HCT116 (cell line): ENCODE measurements around the gene NCAPD2. TPM values are rescaled to one million over a fixed set of nuclear protein-coding genes. Genes with fewer than 3 reads are reported as not detected.

Source experiments
- ATAC-seq: fragments of 200-7000 bp; cut with Tn5 transposase; 2 replicates; pipeline ENCODE4 v1.9.1; 2020; ENCODE audit warnings: mild to moderate bottlenecking, moderate library complexity
- BruUV-seq: library from RNA; stranded (reverse); fragments of 400-500 nt; replicated peaks from 2 replicates; lab custom pipeline; 2021; lab: Mats Ljungman, UMichigan
- CTCF ChIA-PET: fragments of 300-600 bp; sonication (Branson Sonifier 250); formaldehyde crosslinking; loops from one replicate; lab custom pipeline; 2021; ENCODE audit warnings: antibody characterized with exemption; lab: Charles Lee
- POLR2A ChIA-PET: fragments of 300-600, 350-600 bp; sonication (Branson Sonifier 250); formaldehyde crosslinking; loops from one replicate; lab custom pipeline; 2021; ENCODE audit warnings: antibody characterized with exemption; lab: Charles Lee
- RAD21 ChIA-PET, 2 experiments: fragments of 300-600 bp; sonication (Branson Sonifier 250); formaldehyde crosslinking; loops; one replicate each; lab custom pipeline; 2023; ENCODE audit warnings: low total read pairs in 2 of 2; ENCODE audit not compliant: uncharacterized antibody in 2 of 2, unreplicated experiment in 2 of 2, low non-redundant PET in 1 of 2; lab: Charles Lee
- DNase-seq: peaks from one replicate; pipeline ENCODE4 v3.0.0-alpha.2; 2010; ENCODE audit warnings: low read depth, low spot score
- H2AFZ ChIP-seq: fragments of 200-600 bp; shearing (Covaris generic), sonication (generic); 2 replicates; pipeline ENCODE4 v1.6.1; 2017; ENCODE audit warnings: low read depth, mixed run types, mixed read lengths, antibody characterized with exemption, low read length; ENCODE audit not compliant: poor library complexity, severe bottlenecking
- H3K27ac ChIP-seq: 2 replicates; pipeline ENCODE4 v1.5.1; 2012; ENCODE audit warnings: low read depth, low read length
- H3K27me3 ChIP-seq: fragments of 200-600 bp; sonication (generic); 2 replicates; pipeline ENCODE4 v1.6.1; 2016; ENCODE audit warnings: mixed run types, low read length, mixed read lengths; ENCODE audit not compliant: insufficient read depth
- H3K36me3 ChIP-seq, 2 experiments: fragments of 200-500 bp in 1 of 2; fragments of 200-600 bp in 1 of 2; sonication (Bioruptor generic) in 1 of 2; sonication (generic) in 1 of 2; 2 replicates each; pipeline versions ENCODE4 v1.5.1 to v1.6.1; 2014 to 2016; ENCODE audit warnings: low read length in 2 of 2, inconsistent platforms in 1 of 2, mixed read lengths in 1 of 2, mixed run types in 1 of 2; ENCODE audit not compliant: insufficient read depth in 2 of 2, control insufficient read depth in 1 of 2
- H3K4me1 ChIP-seq, 2 experiments: fragments of 200-600 bp in 1 of 2; sonication (generic) in 1 of 2; 2 replicates each; pipeline versions ENCODE4 v1.5.1 to v1.6.1; 2012 to 2017; ENCODE audit warnings: low read length in 2 of 2, inconsistent platforms in 1 of 2, mild to moderate bottlenecking in 1 of 2, mixed read lengths in 1 of 2, mixed run types in 1 of 2, moderate library complexity in 1 of 2; ENCODE audit not compliant: insufficient read depth in 2 of 2, control insufficient read depth in 1 of 2
- H3K4me2 ChIP-seq: fragments of 200-600 bp; sonication (generic); 2 replicates; pipeline ENCODE4 v1.6.1; 2017; ENCODE audit warnings: mixed run types, low read length, mixed read lengths
- H3K4me3 ChIP-seq, 2 experiments: fragments of 200-600 bp in 1 of 2; sonication (generic) in 1 of 2; replicated peaks in 1 of 2; 2 replicates each; pipeline ENCODE4 v1.5.1; 2011 to 2016; ENCODE audit warnings: low read length in 2 of 2, control low read depth in 1 of 2, low read depth in 1 of 2, mild to moderate bottlenecking in 1 of 2, mixed read lengths in 1 of 2, mixed run types in 1 of 2
- H3K79me2 ChIP-seq: fragments of 200-600 bp; sonication (generic); 2 replicates; pipeline ENCODE4 v1.6.1; 2017; ENCODE audit warnings: mild to moderate bottlenecking, mixed run types, low read length, moderate library complexity, mixed read lengths; ENCODE audit not compliant: insufficient read depth
- H3K9ac ChIP-seq: fragments of 200-600 bp; sonication (generic); 2 replicates; pipeline ENCODE4 v1.6.1; 2016; ENCODE audit warnings: low read length, mixed read lengths
- H3K9me2 ChIP-seq: fragments of 200-600 bp; sonication (generic), shearing (Covaris generic); 2 replicates; pipeline ENCODE4 v1.6.1; 2017; ENCODE audit warnings: mixed run types, mild to moderate bottlenecking, moderate library complexity; ENCODE audit not compliant: insufficient read depth
- H3K9me3 ChIP-seq, 2 experiments: fragments of 200-500 bp in 1 of 2; fragments of 200-600 bp in 1 of 2; sonication (Bioruptor generic) in 1 of 2; sonication (generic) in 1 of 2; 2 replicates each; pipeline ENCODE4 v1.6.1; 2014 to 2017; ENCODE audit warnings: low read length in 2 of 2, mixed read lengths in 2 of 2, inconsistent platforms in 1 of 2, low read depth in 1 of 2, mild to moderate bottlenecking in 1 of 2, mixed run types in 1 of 2, moderate library complexity in 1 of 2; ENCODE audit not compliant: control insufficient read depth in 1 of 2, insufficient read depth in 1 of 2
- H4K20me1 ChIP-seq: fragments of 200-600 bp; sonication (generic), shearing (Covaris generic); 2 replicates; pipeline ENCODE4 v1.6.1; 2017; ENCODE audit warnings: mixed run types, mild to moderate bottlenecking, moderate library complexity; ENCODE audit not compliant: insufficient read depth
- CBX3 ChIP-seq: IDR thresholded peaks from 2 replicates; pipeline ENCODE4 v1.6.1; 2012; ENCODE audit warnings: low read depth
- CEBPB ChIP-seq: IDR thresholded peaks from 2 replicates; pipeline ENCODE4 v1.6.1; 2012; ENCODE audit warnings: low read depth
- ELF1 ChIP-seq: IDR thresholded peaks from 2 replicates; pipeline ENCODE4 v1.6.1; 2012; ENCODE audit warnings: low read depth, borderline replicate concordance
- FOSL1 ChIP-seq: IDR thresholded peaks from 2 replicates; pipeline ENCODE4 v1.6.1; 2012; ENCODE audit warnings: low read depth
- SP1 ChIP-seq: IDR thresholded peaks from 2 replicates; pipeline ENCODE4 v1.6.1; 2012; ENCODE audit warnings: low read depth
- SRF ChIP-seq: IDR thresholded peaks from 2 replicates; pipeline ENCODE4 v1.6.1; 2012; ENCODE audit warnings: low read depth
- ZFX ChIP-seq: fragments of 450-650 bp; IDR thresholded peaks from 2 replicates; pipeline ENCODE4 v1.6.1; 2017
- intact Hi-C: fragments of 100-400 bp; cut with micrococcal nuclease; formaldehyde crosslinking; loops from 2 replicates; pipeline ENCODE4 v1.10.0; 2022
- total RNA-seq: library from RNA; stranded (reverse); gene quantifications from one replicate; pipeline ENCODE4 v1.2.1, GENCODE V29; 2021; ENCODE audit not compliant: unreplicated experiment
- TF ChIP-seq, protein P1 (sequence below): IDR thresholded peaks from 2 replicates; pipeline ENCODE4 v1.6.1; 2012
- TF ChIP-seq, protein P2 (sequence below), 3 experiments: fragments of 200-600 bp in 1 of 3; sonication (generic) in 1 of 3; IDR thresholded peaks in 2 of 3; conservative IDR thresholded peaks in 1 of 3; 2 replicates each; pipeline ENCODE4 v1.5.1; 2012 to 2017; ENCODE audit warnings: low read depth in 2 of 3, low read length in 2 of 3, antibody characterized with exemption in 1 of 3, borderline replicate concordance in 1 of 3, control low read depth in 1 of 3, mild to moderate bottlenecking in 1 of 3, mixed read lengths in 1 of 3, mixed run types in 1 of 3, moderate library complexity in 1 of 3; ENCODE audit not compliant: insufficient read depth in 1 of 3

Gene NCAPD2
- total RNA-seq, 1 experiment from 2014 or later, result 177 TPM

DNA sequence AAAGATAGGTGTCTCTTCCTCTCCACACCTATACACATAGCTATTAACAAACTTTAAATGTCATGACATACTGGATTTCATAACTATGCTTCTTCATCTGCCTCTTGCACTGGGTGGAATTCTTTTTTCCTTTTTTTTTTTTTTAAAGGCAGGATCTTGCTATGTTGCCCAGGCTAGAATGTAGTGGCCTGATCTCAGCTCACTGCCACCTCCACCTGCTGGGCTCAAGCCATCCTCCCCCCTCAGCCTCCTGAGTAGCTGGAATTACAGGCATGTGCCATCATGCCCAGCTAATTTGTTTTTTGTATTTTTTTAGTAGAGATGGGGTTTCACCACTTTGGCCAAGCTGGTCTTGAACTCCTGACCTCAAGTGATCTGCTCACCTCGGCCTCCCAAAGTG is 5.7 kb upstream of the NCAPD2 start:
- ChIA-PET POLR2A (interaction anchor here (0.7 to 1.7 kb wide), 3 partner anchors 18 to 120 kb away, joined by 3 to 7 read pairs (median 6); partner anchors contain the start of genes GAPDH and VAMP1), CTCF (no interaction called here), RAD21 (no interaction called here)
- no TSS peak for BruUV-seq
- intact Hi-C loops, result no loop called here
- Histone ChIP-seq H3K9me2 (no peaks in the 10 kb centered on the region), H3K27ac (no peak overlapping the region), H2AFZ (no peak overlapping the region), H3K4me2 (no peak overlapping the region), H3K79me2 (peaks cover 17% of the 10 kb centered on the region), H3K4me1 (peaks cover 6% of the 10 kb centered on the region in 2 experiments; a peak in 3 of 4 replicates), H3K4me3 (no peak overlapping the region), H3K27me3 (no peaks in the 10 kb centered on the region), H3K9ac (no peak overlapping the region), H4K20me1 (no peaks in the 10 kb centered on the region), H3K36me3 (peaks cover 3 to 8% of the 10 kb centered on the region in 2 experiments; a peak in 2 of 4 replicates), H3K9me3 (no peaks in the 10 kb centered on the region)
- DNase-seq, result no peak
- ATAC-seq, result no peak
- TF ChIP-seq FOSL1 (no peak), CBX3 (no peak), SRF (no peak), ELF1 (no peak), CEBPB (no peak), ZFX (no peak), SP1 (no peak)
- TF ChIP-seq, protein P1, sequence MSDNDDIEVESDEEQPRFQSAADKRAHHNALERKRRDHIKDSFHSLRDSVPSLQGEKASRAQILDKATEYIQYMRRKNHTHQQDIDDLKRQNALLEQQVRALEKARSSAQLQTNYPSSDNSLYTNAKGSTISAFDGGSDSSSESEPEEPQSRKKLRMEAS, result no peak
- TF ChIP-seq, protein P2, sequence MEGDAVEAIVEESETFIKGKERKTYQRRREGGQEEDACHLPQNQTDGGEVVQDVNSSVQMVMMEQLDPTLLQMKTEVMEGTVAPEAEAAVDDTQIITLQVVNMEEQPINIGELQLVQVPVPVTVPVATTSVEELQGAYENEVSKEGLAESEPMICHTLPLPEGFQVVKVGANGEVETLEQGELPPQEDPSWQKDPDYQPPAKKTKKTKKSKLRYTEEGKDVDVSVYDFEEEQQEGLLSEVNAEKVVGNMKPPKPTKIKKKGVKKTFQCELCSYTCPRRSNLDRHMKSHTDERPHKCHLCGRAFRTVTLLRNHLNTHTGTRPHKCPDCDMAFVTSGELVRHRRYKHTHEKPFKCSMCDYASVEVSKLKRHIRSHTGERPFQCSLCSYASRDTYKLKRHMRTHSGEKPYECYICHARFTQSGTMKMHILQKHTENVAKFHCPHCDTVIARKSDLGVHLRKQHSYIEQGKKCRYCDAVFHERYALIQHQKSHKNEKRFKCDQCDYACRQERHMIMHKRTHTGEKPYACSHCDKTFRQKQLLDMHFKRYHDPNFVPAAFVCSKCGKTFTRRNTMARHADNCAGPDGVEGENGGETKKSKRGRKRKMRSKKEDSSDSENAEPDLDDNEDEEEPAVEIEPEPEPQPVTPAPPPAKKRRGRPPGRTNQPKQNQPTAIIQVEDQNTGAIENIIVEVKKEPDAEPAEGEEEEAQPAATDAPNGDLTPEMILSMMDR (IDR thresholded peaks at IDR 0.05 in 2 of 3, conservative IDR thresholded peaks at IDR 0.05 in 1 of 3; ENCODE audit: borderline replicate concordance in 1 of 3, insufficient read depth in 1 of 3, low read depth in 2 of 3, low read length in 2 of 3), result no peak
